ENCODE results near the gene AFAP1L2.
"Not testable (repeated sequence)": the region's sequence is repeated elsewhere in the genome, so short reads cannot be mapped to it uniquely, and the experiment has no call there.

AFAP1L2 gene

GRCh38 chr10:114359041-114359952 lies 45.0 kb downstream of the AFAP1L2 start:
- DNase-seq: no peak

DNA sequence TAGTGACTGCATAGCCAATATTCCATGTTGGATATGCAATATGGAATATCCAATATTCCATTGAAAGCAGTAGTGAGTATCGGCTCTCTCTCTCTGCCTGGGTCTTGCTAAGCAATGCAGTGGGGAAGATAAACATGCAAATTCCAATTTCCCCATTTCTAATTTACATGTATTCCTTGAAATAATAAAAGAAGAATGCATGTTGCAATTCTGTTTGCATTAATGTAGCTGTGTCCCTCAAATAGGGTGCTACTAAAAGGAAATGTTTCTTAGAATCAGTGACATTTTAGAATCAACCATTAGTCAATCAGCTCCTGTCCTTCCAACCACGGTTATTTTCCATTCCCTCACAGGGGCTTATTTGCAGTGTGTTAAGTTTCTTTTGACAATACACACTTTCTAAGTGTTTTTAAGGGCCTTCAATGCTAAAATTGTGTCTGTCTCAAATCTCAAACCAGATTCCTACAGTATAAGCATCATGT lies 46.7 kb downstream of the AFAP1L2 start:
- DNase-seq: no peak

GRCh38 chr10:114356751-114357514 lies 47.4 kb downstream of the AFAP1L2 start:
- DNase-seq: no peak

GRCh38 chr10:114356126-114356525 lies 48.2 kb downstream of the AFAP1L2 start:
- DNase-seq: no peak

DNA sequence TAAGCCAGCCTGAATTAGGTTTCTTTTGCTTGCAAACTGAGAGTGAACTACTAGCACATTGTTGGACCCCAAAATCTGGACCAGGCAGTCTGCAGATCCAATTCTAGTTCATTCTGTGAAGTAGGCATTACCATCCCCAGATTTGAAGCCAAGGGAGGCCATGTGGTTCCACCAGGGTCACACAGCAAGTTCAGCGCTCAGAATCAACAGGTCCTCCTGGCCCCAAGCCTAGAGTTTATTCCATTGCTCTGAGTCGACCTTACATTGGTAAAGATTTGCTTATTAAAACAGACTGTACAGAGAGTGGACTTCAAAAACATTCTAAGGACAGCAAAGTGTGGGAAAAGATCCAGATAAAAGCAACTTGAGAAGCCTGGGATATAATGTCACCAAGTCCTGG lies 50.9 kb downstream of the AFAP1L2 start:
- DNase-seq: no peak

- no peak for DNase-seq
These were observed 51.5 kb downstream of the AFAP1L2 start for GRCh38 chr10:114352653-114353298.

DNA sequence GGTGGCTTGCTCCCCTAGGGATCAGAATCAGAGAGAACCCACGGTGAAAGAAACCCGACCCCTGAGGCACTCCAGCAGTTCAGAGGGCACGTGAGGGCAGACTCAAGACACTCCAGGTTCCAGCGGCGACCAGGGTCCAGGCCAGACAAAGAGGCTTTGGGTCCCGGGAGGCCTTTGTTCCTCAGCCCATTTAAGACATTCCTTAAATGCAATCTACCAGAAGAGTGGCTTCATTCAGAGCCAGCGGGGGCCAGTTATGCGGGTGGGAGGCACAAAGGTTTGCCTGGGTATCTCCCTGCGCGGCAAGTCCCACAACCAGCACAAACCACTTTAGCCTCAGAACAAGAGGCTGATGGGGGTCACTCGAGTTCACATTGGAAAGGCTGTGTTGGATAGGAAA lies 53.6 kb downstream of the AFAP1L2 start:
- no peak for DNase-seq

- DNase-seq: no peak
These were observed 54.6 kb downstream of the AFAP1L2 start for GRCh38 chr10:114349522-114350215.

DNA sequence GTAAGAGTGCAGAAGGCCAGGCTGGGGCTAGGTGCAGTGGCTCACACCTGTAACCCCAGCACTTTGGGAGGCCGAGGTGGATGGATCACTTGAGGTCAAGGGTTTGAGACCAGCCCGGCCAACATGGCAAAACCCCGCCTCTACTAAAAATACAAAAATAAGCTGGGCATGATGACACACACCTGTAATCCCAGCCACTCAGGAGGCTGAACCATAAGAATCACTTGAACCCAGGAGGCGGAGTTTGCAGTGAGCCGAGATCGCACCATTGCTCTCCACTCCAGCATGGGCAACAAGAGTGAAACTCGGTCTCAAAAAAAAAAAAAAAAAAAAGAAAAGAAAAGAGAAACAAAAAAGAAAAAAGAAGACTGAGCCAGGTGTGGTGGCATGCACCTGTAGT lies 55.2 kb downstream of the AFAP1L2 start:
- DNase-seq: not testable (repeated sequence)

DNA sequence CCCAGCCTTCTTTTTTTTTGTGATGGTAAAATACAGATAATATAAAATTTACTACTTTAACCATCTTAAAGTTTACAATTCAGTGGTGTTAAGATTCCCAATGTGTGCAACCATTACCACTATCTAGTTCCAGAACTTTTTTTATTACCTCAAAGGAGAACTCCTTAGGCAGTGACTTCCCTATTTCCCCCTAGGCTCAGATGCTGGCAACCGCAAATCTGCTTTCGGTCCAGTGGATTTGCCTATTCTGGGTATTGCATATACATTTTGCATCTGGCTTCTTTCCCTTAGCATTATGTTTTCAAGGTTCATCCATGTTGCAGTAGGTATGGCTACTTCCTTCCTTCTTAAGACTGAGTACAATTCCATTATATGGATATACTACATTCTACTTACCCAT lies 56.5 kb downstream of the AFAP1L2 start:
- DNase-seq: no peak

DNA sequence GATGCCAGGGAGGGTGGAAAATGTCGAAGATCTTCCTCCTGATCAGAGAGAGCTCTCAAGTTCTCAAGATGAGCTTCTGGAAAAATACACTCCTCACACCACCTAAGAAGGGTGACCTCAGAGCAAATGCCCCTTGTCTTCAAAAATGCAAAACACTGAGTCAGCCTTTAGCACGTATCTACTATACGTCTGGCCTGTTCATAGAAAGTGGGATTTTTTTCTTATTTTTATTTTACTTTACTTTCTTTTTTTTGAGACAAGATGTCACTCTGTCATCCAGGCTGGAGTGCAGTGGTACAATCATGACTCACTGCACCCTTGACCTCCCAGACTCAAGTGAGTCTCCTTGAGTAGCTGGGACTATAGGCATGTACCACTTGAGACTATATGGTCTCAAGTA lies 57.1 kb downstream of the AFAP1L2 start:
- no peak for DNase-seq

DNA sequence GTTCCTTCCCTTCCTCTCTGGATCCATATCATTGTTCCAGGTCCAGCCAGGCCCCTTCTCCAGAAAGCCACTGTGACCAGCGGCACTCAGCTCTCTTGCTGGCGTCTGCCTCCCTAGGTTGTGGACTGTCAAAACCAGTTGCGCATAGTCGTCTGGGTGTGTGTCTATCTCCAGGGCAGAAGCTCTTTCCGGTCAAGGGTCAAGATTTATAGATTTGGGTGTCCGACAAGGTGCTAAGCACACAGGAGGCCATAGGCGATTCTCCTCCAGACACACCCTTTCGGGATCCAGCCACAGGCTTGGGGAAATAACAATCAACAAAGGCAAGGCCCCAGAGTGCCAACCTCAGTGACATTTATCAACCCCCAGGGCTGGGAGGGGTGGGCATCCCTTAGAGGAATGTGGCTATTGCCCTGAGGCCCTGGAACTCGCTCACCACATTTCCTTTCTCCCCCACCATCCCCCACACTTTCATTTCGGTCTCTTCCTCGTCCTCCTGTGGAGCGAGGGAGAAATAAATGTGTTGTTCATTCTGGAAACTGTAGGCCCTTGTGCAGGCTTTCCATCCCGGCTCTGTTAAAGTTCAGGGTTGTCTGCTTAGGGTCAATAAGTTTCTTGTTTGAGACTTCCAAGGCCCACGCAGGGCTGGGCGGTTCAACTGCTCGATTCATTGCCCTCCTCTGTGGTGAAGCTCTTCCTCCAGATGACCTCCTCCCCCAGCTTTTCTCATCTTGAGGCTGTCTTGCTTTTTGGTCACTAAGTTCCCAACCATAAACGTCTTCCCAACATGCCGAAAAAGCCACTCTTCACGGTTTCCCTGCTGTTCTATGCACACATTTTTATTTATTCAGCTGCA lies 57.9 kb downstream of the AFAP1L2 start:
- DNase-seq: no peak

DNA sequence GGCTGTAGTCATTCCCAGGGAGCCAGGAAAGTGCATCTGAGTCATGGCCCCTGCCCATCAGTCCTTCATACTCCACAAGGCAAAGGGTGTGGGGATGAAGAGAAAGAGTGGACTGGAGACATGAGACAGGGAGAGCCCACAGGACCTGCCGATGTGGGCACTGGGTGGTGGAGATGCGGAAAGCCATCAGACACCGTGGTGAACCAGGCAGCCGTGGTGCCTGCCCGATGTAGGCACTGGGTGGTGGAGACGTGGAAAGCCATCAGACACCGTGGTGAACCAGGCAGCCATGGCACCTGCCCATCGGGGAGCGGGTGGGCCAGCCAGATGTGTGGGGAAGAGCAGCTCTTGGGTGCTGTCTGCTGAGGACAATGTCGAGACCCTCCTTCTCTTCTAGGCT lies 58.6 kb downstream of the AFAP1L2 start:
- DNase-seq: no peak

GRCh38 chr10:114343623-114344505 lies 60.4 kb downstream of the AFAP1L2 start:
- no peak for DNase-seq

DNA sequence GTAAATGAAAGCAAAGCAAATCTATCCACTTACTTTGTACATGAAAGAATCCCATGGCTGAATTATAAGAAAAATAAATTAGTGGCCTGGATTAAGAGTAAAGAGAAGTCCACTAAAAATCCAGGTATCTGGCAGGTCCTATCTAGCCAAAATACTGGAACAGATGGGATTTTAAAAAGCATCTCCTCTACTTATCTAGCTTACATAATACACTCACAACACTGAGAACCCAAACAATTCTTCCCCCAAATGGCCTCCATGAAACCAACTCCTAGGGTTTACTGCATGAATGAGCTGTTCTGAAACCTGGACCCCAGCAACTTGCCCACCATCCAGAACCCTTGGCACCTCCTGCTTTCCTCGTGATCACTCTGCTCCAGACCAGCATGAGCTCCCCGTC lies 61.3 kb downstream of the AFAP1L2 start:
- DNase-seq: no peak

DNA sequence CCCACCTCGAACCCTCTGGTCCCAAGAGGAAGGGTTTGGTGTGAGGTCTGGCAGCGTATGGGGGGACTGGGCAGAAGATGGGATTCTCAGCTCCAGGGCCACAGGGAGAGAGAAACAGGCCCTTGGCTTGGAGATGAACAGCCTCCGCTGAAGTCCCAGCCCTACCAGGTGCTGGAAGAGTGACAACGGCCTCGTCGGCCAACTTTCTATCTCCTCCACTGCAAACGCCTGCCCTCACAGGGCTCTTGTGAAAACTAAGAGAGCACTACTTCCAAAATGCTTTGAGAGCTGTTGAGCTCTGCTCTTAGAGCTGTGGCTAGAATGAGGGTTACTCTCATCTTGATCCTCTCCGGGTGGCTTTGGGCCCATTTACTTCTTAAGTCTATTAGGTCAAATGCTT lies 63.5 kb downstream of the AFAP1L2 start:
- no peak for DNase-seq

DNA sequence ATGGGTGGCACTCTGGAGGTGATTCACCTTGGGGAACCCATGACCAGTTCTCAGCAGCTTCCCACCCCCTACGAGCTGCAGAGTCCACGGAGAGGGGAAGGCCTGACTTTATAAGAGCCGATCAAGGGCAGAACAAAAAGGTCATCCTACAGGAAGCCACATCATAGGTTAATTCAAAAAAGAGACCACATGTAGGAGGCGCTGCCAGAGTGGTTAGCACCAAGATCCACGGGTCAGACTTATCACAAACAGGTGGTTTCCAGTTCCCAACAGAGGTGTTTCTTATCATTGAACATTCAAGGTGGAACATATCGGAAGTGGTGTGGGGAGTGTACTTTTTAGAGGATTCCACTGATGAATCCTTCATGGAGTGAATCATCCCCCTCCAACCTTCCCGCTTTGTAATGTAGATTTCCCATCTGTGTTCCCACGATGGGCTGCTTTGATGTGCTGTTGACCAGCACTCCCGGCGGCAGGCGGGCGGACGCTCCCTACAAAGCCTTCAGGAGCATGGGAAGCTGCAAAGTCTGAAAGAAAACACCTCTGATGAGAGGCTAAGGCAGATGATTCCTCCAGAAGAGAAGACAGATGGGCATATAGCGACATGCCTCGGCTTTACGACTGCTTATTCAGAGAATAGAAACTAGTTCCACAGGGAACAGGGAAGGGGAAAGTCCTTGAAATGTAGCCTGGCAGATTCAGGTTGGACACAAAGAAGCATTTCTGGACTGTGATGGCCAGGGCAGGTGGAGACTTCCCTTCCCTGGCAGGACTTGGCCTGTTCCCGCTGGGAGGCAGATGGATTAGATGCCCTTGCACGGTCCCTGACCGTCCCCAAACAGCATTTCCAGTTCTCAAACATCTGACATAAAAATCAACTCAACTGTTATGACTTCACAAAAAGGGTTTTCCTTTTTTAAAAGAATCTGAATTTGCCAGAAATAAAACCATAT lies 66.5 kb downstream of the AFAP1L2 start:
- no peak for DNase-seq

DNA sequence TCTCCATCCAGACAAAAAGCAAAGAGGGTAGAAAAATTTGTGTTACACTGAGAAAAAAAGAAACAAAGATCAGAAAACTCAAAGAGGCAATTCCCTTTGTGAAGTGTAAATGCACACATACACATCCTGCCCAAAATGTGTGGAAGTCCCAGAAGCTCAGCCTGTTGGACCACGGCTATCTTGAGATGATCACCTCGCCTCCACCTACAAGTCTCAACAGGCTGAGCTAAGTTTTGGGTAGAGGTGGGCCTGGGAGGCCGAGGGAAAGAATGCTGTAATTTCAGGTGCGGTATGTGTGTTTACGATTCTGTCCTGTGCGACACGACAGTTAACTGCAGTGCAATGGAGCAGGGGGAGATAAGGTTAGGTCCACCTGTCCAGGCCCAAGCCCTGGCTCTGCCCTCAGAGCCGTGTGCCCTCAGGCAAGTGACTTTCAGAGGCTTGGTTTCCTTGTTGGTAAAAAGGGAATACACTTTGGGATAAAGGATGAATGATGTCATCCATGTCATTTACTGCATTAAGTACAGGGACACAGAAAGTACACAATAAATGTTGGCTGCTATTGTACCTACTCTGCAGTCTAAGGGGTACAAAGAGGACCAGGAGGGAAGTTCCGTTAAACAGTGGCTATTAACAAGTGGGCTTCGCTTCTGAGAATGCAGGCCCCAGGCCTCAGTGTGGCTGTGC lies 67.3 kb downstream of the AFAP1L2 start:
- no peak for DNase-seq

- no peak for DNase-seq
These were observed 68.7 kb downstream of the AFAP1L2 start for GRCh38 chr10:114335614-114336013.

All from SIG-M5 (cell line).